Measurements from ENCODE around the gene SPEN. TPM values are rescaled to one million over a fixed set of nuclear protein-coding genes. Genes with fewer than 3 reads are reported as not detected.
"Not testable (repeated sequence)": the region's sequence is repeated elsewhere in the genome, so short reads cannot be mapped to it uniquely, and the experiment has no call there.

SPEN gene
- total RNA-seq, 1 donor, result 94.9 TPM

- peaks cover 48% of the 10 kb centered on the region for H3K4me1 ChIP-seq (ENCODE audit: insufficient read depth, low read length)
- H3K27me3 ChIP-seq (ENCODE audit: insufficient read depth, low read length), result no peaks in the 10 kb centered on the region
- no peaks in the 10 kb centered on the region for H3K9me3 ChIP-seq (ENCODE audit: low read depth, low read length)
- H3K4me3 ChIP-seq (ENCODE audit: low read length), result no peak overlapping the region
These were observed 121.9 kb downstream of the SPEN start for GRCh38 chr1:15969321-15969880.

- Histone ChIP-seq H3K9me3 (ENCODE audit: low read depth, low read length) (no peaks in the 10 kb centered on the region), H3K4me3 (ENCODE audit: low read length) (no peak overlapping the region)
These were observed 123.4 kb downstream of the SPEN start for GRCh38 chr1:15970911-15971310.

GRCh38 chr1:15972409-15972808 is 124.9 kb downstream of the SPEN start:
- Histone ChIP-seq H3K4me1 (ENCODE audit: insufficient read depth, low read length) (peaks cover 36% of the 10 kb centered on the region), H3K4me3 (ENCODE audit: low read length) (no peak overlapping the region), H3K27me3 (ENCODE audit: insufficient read depth, low read length) (no peaks in the 10 kb centered on the region), H3K9me3 (ENCODE audit: low read depth, low read length) (no peaks in the 10 kb centered on the region)

More at GRCh38 chr1:15970911-15971310, 123.4 kb downstream of the SPEN start:
- Histone ChIP-seq H3K4me1 (ENCODE audit: insufficient read depth, low read length) (peaks cover 45% of the 10 kb centered on the region), H3K27me3 (ENCODE audit: insufficient read depth, low read length) (no peaks in the 10 kb centered on the region)

GRCh38 chr1:15973772-15974171 is 126.3 kb downstream of the SPEN start:
- no peaks in the 10 kb centered on the region for H3K27me3 ChIP-seq (ENCODE audit: insufficient read depth, low read length)
- H3K4me1 ChIP-seq (ENCODE audit: insufficient read depth, low read length), result peaks cover 29% of the 10 kb centered on the region
- H3K4me3 ChIP-seq (ENCODE audit: low read length), result no peak overlapping the region
- H3K9me3 ChIP-seq (ENCODE audit: low read depth, low read length), result no peaks in the 10 kb centered on the region

- no peaks in the 10 kb centered on the region for H3K9me3 ChIP-seq (ENCODE audit: low read depth, low read length)
- peaks cover 29% of the 10 kb centered on the region for H3K4me1 ChIP-seq (ENCODE audit: insufficient read depth, low read length)
- H3K4me3 ChIP-seq (ENCODE audit: low read length), result peak overlapping the region; percentile 79
- H3K27me3 ChIP-seq (ENCODE audit: insufficient read depth, low read length), result no peaks in the 10 kb centered on the region
These were observed 127.3 kb downstream of the SPEN start for GRCh38 chr1:15974855-15975254.

- Histone ChIP-seq H3K27me3 (ENCODE audit: insufficient read depth, low read length) (no peaks in the 10 kb centered on the region), H3K4me1 (ENCODE audit: insufficient read depth, low read length) (peaks cover 29% of the 10 kb centered on the region), H3K9me3 (ENCODE audit: low read depth, low read length) (no peaks in the 10 kb centered on the region), H3K4me3 (ENCODE audit: low read length) (peak overlapping the region; percentile 79)
These were observed 127.9 kb downstream of the SPEN start for GRCh38 chr1:15975358-15975804.

GRCh38 chr1:15975805-15976680 is 128.5 kb downstream of the SPEN start, which contains the start of gene ZBTB17:
Gene ZBTB17, minus strand, starts transcription at chr1:15976101. Its CDS starts 27,606 bp downstream, at chr1:15948495.
- peaks cover 29% of the 10 kb centered on the region for H3K4me1 ChIP-seq (ENCODE audit: insufficient read depth, low read length)
- H3K9me3 ChIP-seq (ENCODE audit: low read depth, low read length), result no peaks in the 10 kb centered on the region
- H3K4me3 ChIP-seq (ENCODE audit: low read length), result peak within 1 kb of the TSS; percentile 79
- H3K27me3 ChIP-seq (ENCODE audit: insufficient read depth, low read length), result no peaks in the 10 kb centered on the region

- not testable (repeated sequence) for H3K27me3 ChIP-seq (ENCODE audit: insufficient read depth, low read length)
These were observed 130.4 kb downstream of the SPEN start for GRCh38 chr1:15977947-15978346.

GRCh38 chr1:15981679-15982078 is 134.2 kb downstream of the SPEN start:
- Histone ChIP-seq H3K4me3 (ENCODE audit: low read length) (no peak overlapping the region), H3K9me3 (ENCODE audit: low read depth, low read length) (no peaks in the 10 kb centered on the region), H3K27me3 (ENCODE audit: insufficient read depth, low read length) (no peaks in the 10 kb centered on the region), H3K4me1 (ENCODE audit: insufficient read depth, low read length) (peaks cover 4% of the 10 kb centered on the region)

More at GRCh38 chr1:15977947-15978346, 130.4 kb downstream of the SPEN start:
- peaks cover 25% of the 10 kb centered on the region for H3K4me1 ChIP-seq (ENCODE audit: insufficient read depth, low read length)
- H3K9me3 ChIP-seq (ENCODE audit: low read depth, low read length); H3K4me3 ChIP-seq (ENCODE audit: low read length): not testable (repeated sequence)

- no peaks in the 10 kb centered on the region for H3K27me3 ChIP-seq (ENCODE audit: insufficient read depth, low read length)
- H3K9me3 ChIP-seq (ENCODE audit: low read depth, low read length), result no peaks in the 10 kb centered on the region
- no peak overlapping the region for H3K4me3 ChIP-seq (ENCODE audit: low read length)
- H3K4me1 ChIP-seq (ENCODE audit: insufficient read depth, low read length), result peaks cover 4% of the 10 kb centered on the region
These were observed 135.8 kb downstream of the SPEN start for GRCh38 chr1:15983275-15983674.

GRCh38 chr1:15985611-15986297 is 138.2 kb downstream of the SPEN start:
- no peak overlapping the region for H3K4me3 ChIP-seq (ENCODE audit: low read length)
- no peaks in the 10 kb centered on the region for H3K9me3 ChIP-seq (ENCODE audit: low read depth, low read length)
- H3K4me1 ChIP-seq (ENCODE audit: insufficient read depth, low read length), result peaks cover 4% of the 10 kb centered on the region

GRCh38 chr1:15988856-15989736 is 141.6 kb downstream of the SPEN start:
- Histone ChIP-seq H3K4me3 (ENCODE audit: low read length) (no peak overlapping the region), H3K27me3 (ENCODE audit: insufficient read depth, low read length) (no peaks in the 10 kb centered on the region), H3K4me1 (ENCODE audit: insufficient read depth, low read length) (peaks cover 4% of the 10 kb centered on the region), H3K9me3 (ENCODE audit: low read depth, low read length) (no peaks in the 10 kb centered on the region)

More at GRCh38 chr1:15985611-15986297, 138.2 kb downstream of the SPEN start:
- H3K27me3 ChIP-seq (ENCODE audit: insufficient read depth, low read length), result no peaks in the 10 kb centered on the region

- no peaks in the 10 kb centered on the region for H3K27me3 ChIP-seq (ENCODE audit: insufficient read depth, low read length)
- no peak overlapping the region for H3K4me3 ChIP-seq (ENCODE audit: low read length)
- H3K9me3 ChIP-seq (ENCODE audit: low read depth, low read length), result no peaks in the 10 kb centered on the region
- peaks cover 4% of the 10 kb centered on the region for H3K4me1 ChIP-seq (ENCODE audit: insufficient read depth, low read length)
These were observed 142.3 kb downstream of the SPEN start for GRCh38 chr1:15989776-15990175.
